ENCODE results near the gene DRD1. TPM values are rescaled to one million over a fixed set of nuclear protein-coding genes. Genes with fewer than 3 reads are reported as not detected.
A peak's percentile ranks its signal among the peaks of the same experiment; 100 is the strongest.

Gene DRD1
- polyA plus RNA-seq (ENCODE audit: insufficient read length in 4 of 4), result under 1 TPM in 1 of 4 donors, not detected in 3; 0.04 TPM

DNA sequence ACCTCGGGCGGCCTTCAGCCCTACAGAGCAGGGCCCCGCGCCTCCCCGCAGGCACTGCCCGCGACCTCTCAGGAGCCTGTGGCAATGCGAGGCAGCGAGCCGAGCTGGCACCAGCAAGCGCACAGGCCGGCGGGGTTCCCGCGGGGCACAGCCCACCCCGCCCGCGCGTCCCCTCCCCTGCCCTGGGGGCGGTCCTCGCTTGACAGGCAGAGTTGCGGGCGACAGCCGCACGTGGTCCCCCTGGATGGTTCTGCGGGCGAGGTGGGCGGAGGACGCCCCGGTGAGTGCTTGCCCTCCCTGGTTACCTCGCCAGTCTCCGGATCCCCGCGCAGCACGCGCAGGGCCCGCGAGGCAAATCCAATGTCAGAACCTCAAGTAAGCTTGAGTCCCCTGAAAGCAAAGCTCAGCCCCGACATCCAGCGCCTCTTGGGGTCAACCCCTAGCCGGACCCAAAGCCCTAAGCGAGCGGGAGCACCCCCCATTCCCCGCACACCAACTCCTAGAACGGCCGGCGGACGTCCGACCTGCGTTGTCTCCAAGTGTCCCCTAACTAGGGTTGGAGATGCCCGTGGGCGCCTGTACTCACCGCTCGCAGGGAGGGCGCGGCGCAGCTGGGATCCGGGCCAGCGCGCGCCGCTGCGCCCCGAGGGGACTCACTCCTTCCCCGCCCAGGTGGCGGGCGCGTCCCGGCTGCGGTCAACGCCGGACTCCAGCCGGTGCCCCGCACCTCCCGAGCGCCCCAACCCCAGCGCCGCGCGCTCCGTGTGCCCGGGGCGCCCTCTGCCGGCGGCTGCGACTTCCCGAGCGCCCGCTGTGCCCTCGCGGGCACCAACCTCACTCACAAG, at the start of gene DRD1:
Gene DRD1, minus strand, starts transcription at position 123 of the 845 bp plus-strand sequence. CDS start 1,083 bp downstream, outside the sequence.
- peak in 2 of 4 donors; percentile 16 to 33 for DNase-seq (ENCODE audit: low read depth in 4 of 4, low spot score in 3 of 4)

- DNase-seq (ENCODE audit: low read depth in 4 of 4, low spot score in 3 of 4), result no peak
Observed at GRCh38 chr5:175493726-175494125, 49.7 kb upstream of the DRD1 start.

DNA sequence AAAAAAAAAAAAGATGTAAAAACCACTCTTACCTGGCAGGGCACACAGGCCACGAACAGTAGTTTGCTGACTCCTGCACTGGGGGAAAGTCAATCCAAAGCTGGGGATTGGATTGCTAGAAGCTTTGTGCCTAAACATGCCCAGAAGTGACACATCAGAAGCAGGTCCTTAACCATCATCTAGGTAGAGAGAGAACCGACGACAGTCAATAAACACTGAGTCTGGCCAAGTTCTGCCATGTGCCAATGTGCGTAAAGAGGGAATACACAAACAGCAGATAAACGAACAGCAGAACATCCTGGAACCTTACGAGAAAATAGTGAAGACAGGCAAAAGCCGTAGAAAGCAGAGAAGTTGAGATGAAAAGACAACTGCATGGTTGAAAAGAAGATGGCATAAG, 49.3 kb upstream of the DRD1 start:
- DNase-seq (ENCODE audit: low read depth in 4 of 4, low spot score in 3 of 4), result no peak

DNA sequence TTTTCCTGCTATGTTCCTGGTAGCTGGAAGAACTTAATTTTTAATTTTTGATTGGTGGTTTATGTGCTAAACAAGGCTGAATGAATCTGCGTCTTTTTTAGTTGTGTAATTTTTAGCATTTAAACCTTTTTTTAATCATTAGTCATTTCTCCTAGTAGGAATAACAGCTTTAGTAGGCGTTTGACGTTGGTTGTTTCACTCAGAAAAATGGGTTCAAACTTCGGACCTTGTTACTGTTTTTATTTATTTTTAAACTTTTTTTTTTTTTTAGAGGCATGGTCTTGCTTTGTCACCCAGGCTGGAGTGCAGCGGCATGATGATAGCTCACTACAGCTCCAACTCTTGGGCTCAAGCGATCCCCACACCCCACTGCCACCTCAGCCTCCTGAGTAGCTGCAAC, 47.2 kb upstream of the DRD1 start:
- DNase-seq (ENCODE audit: low read depth in 4 of 4, low spot score in 3 of 4), result no peak

GRCh38 chr5:175489693-175490443, 45.9 kb upstream of the DRD1 start:
- DNase-seq (ENCODE audit: low read depth in 4 of 4, low spot score in 3 of 4), result no peak

DNA sequence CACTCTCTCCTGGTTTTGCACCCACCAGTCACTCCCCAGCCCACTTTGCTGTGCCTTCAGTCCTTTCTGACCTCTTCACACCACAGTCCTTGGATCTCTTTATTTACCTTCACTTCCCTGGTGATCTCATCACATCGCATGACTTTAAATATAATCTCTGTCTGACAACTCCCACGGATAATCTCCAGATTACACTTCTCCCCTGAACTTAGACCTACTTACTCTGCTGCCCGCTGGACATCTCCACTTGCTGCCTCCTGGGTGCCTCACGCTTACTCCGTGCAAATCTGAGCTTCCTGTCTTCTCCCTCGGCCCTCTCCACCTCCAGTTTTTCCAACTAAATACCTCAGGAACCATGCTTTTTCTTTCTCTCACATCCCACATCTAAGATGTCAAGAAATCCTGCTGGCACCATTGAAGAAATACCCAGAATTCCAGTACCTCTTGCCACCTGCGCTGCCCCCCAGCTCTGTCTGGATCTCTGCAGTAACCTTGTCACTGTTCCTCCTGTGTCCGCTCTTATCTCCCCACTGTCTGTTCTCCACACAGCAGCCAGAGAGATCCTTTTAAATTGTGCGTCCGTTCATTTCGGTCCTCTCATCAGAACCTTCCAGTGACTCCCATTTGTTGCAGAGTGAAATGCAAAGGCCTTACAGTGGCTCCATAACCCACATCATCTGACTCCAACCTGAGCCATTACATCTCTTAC, 43.7 kb upstream of the DRD1 start:
- no peak for DNase-seq (ENCODE audit: low read depth in 4 of 4, low spot score in 3 of 4)

- no peak for DNase-seq (ENCODE audit: low read depth in 4 of 4, low spot score in 3 of 4)
Observed at GRCh38 chr5:175485631-175486030, 41.6 kb upstream of the DRD1 start.

GRCh38 chr5:175484829-175485228, 40.8 kb upstream of the DRD1 start:
- DNase-seq (ENCODE audit: low read depth in 4 of 4, low spot score in 3 of 4), result no peak

DNA sequence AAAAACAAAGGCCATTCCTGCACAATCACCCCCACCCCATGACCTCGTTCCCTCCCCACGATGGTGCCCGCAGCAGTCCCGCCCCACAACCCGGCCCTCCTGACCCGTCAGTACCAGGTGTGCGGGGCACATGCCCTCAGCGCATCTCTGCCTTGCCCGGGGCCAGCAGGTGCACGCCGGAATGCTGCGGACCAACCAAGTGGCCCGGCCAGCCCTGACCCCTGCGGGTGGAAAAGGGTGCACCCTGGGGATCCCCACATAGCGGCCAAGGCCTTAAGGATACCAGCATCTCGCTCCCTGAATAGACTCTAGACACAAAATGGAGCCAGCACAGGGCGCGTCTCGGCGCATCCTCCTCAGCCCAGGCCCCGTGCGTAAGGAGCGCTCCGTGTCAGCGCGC, 40.3 kb upstream of the DRD1 start:
- no peak for DNase-seq (ENCODE audit: low read depth in 4 of 4, low spot score in 3 of 4)

GRCh38 chr5:175483337-175483736, 39.4 kb upstream of the DRD1 start:
- DNase-seq (ENCODE audit: low read depth in 4 of 4, low spot score in 3 of 4), result no peak

DNA sequence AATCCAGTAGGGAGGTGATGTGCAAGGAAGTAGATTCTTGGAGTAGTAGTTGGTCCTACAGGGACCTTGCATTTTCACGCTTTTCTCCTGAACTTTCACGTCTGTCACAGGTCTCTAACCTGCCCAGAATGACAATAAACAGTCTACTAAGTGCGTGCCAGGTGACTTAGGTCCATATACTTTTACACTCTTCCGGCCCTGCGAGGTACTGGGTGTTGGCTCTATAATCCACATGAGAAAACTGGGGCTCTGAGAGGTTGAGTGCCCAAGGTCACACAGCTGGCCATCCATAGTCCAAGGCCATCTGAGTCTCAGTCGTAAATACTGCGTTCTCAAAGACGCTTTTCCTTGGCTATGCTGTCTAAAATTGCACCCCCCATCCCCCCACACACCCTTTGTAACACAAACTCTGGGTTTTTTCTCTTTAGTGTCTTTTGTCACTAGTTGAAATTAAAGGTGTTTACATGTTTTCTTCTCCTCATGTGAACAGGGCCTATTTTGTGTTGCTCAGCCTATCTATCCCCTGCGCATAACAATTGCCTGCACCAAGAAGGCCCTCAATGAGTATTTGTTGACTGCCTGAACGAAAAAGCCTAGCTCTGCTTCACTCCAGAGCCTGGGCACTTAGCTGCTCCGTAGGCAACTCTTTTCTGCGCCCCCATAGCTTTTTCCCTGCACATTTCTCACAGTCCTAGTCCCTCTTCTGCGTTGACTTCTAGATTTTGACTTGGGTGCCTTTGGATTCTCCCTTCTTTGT, 35.3 kb upstream of the DRD1 start:
- DNase-seq (ENCODE audit: low read depth in 4 of 4, low spot score in 3 of 4), result no peak

DNA sequence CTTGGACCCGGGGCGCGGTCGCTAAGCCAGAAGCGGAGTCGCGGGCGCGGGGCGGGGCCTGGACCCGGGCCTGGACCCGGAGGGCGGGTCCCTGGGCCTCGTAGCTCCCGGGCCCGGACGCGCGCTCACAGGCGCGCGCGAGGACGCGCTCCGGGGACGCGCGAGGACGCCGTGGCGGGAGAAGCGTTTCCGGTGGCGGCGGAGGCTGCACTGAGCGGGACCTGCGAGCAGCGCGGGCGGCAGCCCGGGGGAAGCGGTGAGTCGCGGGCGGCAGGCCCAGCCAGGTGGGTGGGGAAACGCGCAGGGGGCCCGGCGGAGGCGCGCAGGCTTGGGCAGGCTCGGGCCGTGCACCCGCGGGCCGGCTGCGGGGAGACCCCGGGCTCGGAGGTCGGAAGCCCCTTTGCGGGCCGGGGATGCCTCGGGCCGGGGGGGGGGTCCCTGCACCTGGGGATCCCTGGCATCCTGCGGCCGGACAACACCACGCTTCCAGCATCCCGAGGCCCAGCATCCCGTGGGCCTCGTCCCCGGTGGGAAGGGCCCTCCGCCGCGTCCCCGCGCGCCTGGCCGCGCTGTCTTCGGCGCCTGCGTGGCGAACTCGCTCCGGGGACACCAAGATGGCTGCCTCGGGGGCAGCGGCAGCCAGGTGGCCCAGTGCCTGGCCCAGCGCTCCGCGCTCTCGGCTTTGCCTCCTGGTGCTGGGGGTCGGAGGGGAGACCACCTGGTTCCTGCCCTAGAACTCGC, 34.6 kb upstream of the DRD1 start, which contains the start of gene SFXN1:
Gene SFXN1, plus strand, starts transcription at position 177 of the 741 bp plus-strand sequence. CDS start 13,544 bp downstream, outside the sequence.
- peak; percentile 65 to 76 (median 71) for DNase-seq (ENCODE audit: low read depth in 4 of 4, low spot score in 3 of 4)

DNA sequence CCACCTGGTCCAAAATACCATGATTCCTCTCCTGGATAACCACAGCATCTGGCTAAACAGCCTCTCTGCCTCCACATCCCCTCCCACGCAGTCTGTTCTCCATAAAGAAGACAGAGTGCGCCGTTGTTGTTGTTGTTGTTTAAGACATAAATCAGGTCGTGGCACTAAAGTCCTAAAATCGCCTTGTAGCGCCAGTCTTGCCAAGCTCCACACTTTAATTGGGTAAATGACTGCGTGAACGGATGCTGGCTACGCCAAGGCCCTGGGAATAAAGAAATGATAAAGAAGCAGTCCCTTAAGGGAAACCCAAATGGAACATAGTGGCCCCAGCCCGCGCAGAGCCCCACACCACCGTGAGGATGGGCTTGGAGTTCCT, 34.0 kb upstream of the DRD1 start:
- DNase-seq (ENCODE audit: low read depth in 4 of 4, low spot score in 3 of 4), result no peak

GRCh38 chr5:175477440-175477839, 33.5 kb upstream of the DRD1 start:
- DNase-seq (ENCODE audit: low read depth in 4 of 4, low spot score in 3 of 4), result no peak

GRCh38 chr5:175475248-175475647, 31.3 kb upstream of the DRD1 start:
- no peak for DNase-seq (ENCODE audit: low read depth in 4 of 4, low spot score in 3 of 4)

- DNase-seq (ENCODE audit: low read depth in 4 of 4, low spot score in 3 of 4), result no peak
Observed at GRCh38 chr5:175472378-175472777, 28.4 kb upstream of the DRD1 start.

DNA sequence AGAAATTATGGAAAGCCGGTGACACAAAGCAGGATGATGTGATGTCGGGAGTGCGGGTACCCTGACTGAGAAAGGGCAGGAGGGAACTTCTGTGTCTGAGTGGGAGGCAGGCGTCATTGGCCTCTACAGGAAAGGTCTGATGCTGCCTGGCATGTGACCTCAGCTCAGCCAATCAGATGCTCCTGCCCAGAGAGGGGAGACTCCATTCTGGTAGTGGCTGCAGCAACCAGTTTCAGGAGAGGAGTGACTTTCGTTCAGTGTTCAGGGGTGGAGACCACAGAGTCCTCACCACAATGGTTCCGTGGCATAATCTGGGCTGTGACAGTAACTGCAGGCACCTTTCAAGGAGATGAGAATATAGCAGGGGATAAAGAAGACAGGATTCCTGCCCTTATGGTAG, 27.6 kb upstream of the DRD1 start:
- no peak for DNase-seq (ENCODE audit: low read depth in 4 of 4, low spot score in 3 of 4)

- DNase-seq (ENCODE audit: low read depth in 4 of 4, low spot score in 3 of 4), result no peak
Observed at GRCh38 chr5:175471196-175471595, 27.2 kb upstream of the DRD1 start.

DNA sequence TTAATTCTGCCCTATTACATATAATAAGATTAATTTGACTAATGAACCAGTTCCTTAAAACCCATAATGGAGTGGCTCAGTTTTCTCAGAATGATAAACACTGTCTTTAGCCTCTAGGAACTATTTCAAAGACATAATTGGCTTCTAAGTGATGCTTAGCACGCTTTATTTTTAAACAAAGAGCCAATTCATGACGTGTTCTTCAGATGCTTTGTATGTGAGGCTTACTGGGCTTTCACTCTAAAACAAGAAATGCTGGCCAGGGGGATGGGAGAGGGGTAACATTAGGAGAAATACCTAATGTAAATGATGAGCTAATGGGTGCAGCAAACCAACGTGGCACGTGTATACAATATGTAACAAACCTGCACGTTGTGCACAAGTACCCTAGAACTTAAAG, 26.8 kb upstream of the DRD1 start:
- no peak for DNase-seq (ENCODE audit: low read depth in 4 of 4, low spot score in 3 of 4)

DNA sequence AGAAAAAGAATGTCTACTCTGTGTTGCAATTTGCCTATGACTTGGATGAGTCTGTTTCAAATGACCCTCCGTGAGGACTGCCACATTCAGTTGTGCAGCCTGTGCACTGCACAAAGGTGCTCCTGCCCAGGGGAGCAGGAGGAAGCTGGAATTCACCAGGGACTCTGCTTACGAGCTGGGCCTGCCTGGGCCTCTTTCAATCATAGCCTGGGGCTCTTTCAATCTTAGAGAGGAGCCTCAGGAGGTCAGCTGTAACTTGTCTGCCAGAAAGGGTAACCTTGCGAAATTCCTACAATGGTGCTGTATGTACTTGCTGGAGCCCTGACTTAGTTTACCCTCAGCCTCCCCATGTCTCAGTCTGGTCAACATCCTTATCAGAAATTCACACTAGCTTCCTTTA, 25.9 kb upstream of the DRD1 start:
- DNase-seq (ENCODE audit: low read depth in 4 of 4, low spot score in 3 of 4), result no peak

All from right renal pelvis (tissue), 4 donors.